ENCODE data around the gene NEK10.

- TF ChIP-seq, protein P1, sequence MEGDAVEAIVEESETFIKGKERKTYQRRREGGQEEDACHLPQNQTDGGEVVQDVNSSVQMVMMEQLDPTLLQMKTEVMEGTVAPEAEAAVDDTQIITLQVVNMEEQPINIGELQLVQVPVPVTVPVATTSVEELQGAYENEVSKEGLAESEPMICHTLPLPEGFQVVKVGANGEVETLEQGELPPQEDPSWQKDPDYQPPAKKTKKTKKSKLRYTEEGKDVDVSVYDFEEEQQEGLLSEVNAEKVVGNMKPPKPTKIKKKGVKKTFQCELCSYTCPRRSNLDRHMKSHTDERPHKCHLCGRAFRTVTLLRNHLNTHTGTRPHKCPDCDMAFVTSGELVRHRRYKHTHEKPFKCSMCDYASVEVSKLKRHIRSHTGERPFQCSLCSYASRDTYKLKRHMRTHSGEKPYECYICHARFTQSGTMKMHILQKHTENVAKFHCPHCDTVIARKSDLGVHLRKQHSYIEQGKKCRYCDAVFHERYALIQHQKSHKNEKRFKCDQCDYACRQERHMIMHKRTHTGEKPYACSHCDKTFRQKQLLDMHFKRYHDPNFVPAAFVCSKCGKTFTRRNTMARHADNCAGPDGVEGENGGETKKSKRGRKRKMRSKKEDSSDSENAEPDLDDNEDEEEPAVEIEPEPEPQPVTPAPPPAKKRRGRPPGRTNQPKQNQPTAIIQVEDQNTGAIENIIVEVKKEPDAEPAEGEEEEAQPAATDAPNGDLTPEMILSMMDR (IDR thresholded peaks at IDR 0.05), result no peak
- TF ChIP-seq POLR2A (IDR thresholded peaks at IDR 0.05), result no peak
These were observed 35.3 kb downstream of the NEK10 start for GRCh38 chr3:27333843-27334242.
